ENCODE measurements around the gene ECEL1.

Gene ECEL1

GRCh38 chr2:232512602-232513001 is 25.0 kb upstream of the ECEL1 start:
- no peak overlapping the region for H3K4me3 ChIP-seq (ENCODE audit: low read depth, low read length)
- no peak for TF ChIP-seq CTCF (IDR thresholded peaks at IDR 0.05; ENCODE audit: low read depth, low read length)

GRCh38 chr2:232511336-232511890 is 23.8 kb upstream of the ECEL1 start:
- H3K4me3 ChIP-seq (ENCODE audit: low read depth, low read length): no peak overlapping the region
- TF ChIP-seq CTCF (IDR thresholded peaks at IDR 0.05; ENCODE audit: low read depth, low read length): no peak

GRCh38 chr2:232508251-232508650 is 20.6 kb upstream of the ECEL1 start:
- no peak for TF ChIP-seq CTCF (IDR thresholded peaks at IDR 0.05; ENCODE audit: low read depth, low read length)
- H3K4me3 ChIP-seq (ENCODE audit: low read depth, low read length): no peak overlapping the region

GRCh38 chr2:232506709-232507108 is 19.1 kb upstream of the ECEL1 start:
- no peak overlapping the region for H3K4me3 ChIP-seq (ENCODE audit: low read depth, low read length)
- TF ChIP-seq CTCF (IDR thresholded peaks at IDR 0.05; ENCODE audit: low read depth, low read length): no peak

- no peak overlapping the region for H3K4me3 ChIP-seq (ENCODE audit: low read depth, low read length)
- no peak for TF ChIP-seq CTCF (IDR thresholded peaks at IDR 0.05; ENCODE audit: low read depth, low read length)
Measured at GRCh38 chr2:232505856-232506255, 18.2 kb upstream of the ECEL1 start.

- no peak overlapping the region for H3K4me3 ChIP-seq (ENCODE audit: low read depth, low read length)
- no peak for TF ChIP-seq CTCF (IDR thresholded peaks at IDR 0.05; ENCODE audit: low read depth, low read length)
Measured at GRCh38 chr2:232504438-232504837, 16.8 kb upstream of the ECEL1 start.

GRCh38 chr2:232503809-232504323 is 16.2 kb upstream of the ECEL1 start:
- no peak for TF ChIP-seq CTCF (IDR thresholded peaks at IDR 0.05; ENCODE audit: low read depth, low read length)
- no peak overlapping the region for H3K4me3 ChIP-seq (ENCODE audit: low read depth, low read length)
